Measurements from ENCODE around the gene ANKMY2. TPM values are rescaled to one million over a fixed set of nuclear protein-coding genes. Genes with fewer than 3 reads are reported as not detected.

Gene ANKMY2
- total and polyA plus RNA-seq, 10 donors, result 4.6 to 19.9 (median 11.4) TPM

DNA sequence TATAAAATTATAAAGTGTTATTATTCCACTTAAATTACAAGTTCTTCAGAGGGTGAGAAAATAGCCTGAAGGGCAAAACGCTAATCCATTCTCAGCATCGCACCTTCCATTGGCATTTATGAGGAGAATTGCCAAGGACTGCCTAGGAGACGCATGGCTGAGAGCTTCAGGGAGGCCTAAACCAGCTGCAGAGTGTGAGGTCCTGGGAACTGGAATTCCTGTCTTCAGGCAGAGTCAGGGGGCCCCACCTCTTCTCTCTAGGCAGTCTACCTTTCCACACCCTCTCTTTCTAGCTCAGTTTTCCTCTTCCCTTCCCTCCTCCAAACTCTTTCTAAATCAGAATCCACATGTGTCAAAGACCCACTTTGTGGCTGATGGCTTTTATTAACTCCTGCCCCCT lies 83.6 kb downstream of the ANKMY2 start:
- Histone ChIP-seq H3K27me3 (replicated peaks in 1 of 7) (no peaks in the 10 kb centered on the region), H3K4me3 (no peak overlapping the region), H3K9me3 (no peaks in the 10 kb centered on the region), H3K27ac (no peak overlapping the region), H3K4me1 (peaks cover 0 to 23% (median 12%) of the 10 kb centered on the region in 6 donors), H3K36me3 (no peaks in the 10 kb centered on the region)
- DNase-seq, result no peak
- 91 to 98% (median 96%) methylated on average over 3 of the region's 3 CpGs for WGBS, 5 donors
- TF ChIP-seq POLR2A (IDR thresholded peaks at IDR 0.05) (no peak), POLR2AphosphoS5 (IDR thresholded peaks at IDR 0.05) (no peak)
- TF ChIP-seq, protein P1, sequence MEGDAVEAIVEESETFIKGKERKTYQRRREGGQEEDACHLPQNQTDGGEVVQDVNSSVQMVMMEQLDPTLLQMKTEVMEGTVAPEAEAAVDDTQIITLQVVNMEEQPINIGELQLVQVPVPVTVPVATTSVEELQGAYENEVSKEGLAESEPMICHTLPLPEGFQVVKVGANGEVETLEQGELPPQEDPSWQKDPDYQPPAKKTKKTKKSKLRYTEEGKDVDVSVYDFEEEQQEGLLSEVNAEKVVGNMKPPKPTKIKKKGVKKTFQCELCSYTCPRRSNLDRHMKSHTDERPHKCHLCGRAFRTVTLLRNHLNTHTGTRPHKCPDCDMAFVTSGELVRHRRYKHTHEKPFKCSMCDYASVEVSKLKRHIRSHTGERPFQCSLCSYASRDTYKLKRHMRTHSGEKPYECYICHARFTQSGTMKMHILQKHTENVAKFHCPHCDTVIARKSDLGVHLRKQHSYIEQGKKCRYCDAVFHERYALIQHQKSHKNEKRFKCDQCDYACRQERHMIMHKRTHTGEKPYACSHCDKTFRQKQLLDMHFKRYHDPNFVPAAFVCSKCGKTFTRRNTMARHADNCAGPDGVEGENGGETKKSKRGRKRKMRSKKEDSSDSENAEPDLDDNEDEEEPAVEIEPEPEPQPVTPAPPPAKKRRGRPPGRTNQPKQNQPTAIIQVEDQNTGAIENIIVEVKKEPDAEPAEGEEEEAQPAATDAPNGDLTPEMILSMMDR (IDR thresholded peaks at IDR 0.05 in 8 of 11, conservative IDR thresholded peaks at IDR 0.05 in 3 of 11), result no peak
- intact Hi-C loops (cut with DNase I; ENCODE audit: low total_unique reads), result no loop called here

DNA sequence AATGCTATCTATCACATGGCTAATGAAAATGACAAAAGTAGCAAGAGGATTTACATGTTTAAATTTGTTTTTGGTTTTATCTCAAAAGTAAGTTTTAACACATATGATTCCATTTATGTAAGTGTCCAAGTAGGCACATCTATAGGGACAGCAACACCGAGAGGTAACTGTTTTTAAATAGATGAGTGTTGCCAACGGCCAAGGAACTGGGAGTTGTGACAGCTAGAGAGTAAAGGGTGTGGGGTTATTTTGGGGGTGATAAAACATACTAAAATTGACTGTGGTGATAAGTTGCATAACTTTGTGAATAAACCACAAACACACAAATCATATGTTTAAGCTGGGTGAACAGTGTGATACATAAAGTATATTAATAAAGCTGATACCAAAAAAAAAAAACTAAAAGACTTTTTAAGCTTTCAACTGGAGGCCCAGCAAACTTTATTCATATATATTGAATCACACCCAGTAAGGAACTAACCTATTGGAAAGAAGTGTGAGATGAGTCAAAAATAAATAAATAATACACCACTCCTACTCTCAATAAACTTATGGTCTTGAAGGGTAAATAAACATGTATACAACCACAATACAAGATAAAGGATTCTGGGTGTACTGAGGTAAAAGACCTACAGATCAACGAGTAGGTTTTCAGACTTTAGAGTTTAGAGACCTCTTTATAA lies 85.9 kb downstream of the ANKMY2 start:
- WGBS, 5 donors, result 56 to 86% (median 68%) methylated on average over 3 of the region's 3 CpGs
- H3K4me1 ChIP-seq, result peaks cover 0 to 18% (median 9%) of the 10 kb centered on the region in 6 donors

DNA sequence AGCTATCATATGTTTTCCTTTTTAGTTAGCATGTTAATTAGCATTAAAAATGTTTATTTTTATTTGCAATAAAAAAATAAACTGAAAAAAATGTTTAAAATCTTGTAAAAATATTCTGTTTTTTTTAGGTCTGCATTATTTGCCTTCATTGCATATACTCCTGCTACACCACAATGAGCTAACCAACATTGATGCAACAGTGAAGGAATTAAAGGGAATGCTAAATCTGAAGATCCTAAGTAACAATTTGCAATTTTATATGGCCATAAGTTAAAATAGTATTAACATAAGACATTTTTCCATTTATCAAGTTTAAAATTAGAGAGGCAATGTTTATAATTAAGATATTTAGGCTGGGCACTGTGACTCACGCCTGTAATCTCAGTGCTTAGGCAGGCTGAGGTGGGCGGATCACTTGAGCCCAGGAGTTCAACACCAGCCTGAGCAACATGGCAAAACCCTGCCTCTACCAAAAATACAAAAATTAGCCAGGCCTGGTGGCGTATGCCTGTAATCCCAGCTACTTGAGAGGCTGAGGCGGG lies 86.7 kb downstream of the ANKMY2 start:
- no peaks in the 10 kb centered on the region for H3K9me3 ChIP-seq
- intact Hi-C loops (cut with DNase I; ENCODE audit: low total_unique reads), result no loop called here
- WGBS, 5 donors, result 86 to 98% (median 96%) methylated on average over 4 of the region's 4 CpGs
- no peaks in the 10 kb centered on the region for H3K36me3 ChIP-seq
- peaks cover 0 to 11% (median 5%) of the 10 kb centered on the region in 6 donors for H3K4me1 ChIP-seq
- no peak overlapping the region for H3K27ac ChIP-seq
- no peak for DNase-seq
- H3K4me3 ChIP-seq, result no peak overlapping the region
- H3K27me3 ChIP-seq (replicated peaks in 1 of 7), result no peaks in the 10 kb centered on the region
- TF ChIP-seq POLR2AphosphoS5 (IDR thresholded peaks at IDR 0.05), result no peak
- TF ChIP-seq POLR2A (IDR thresholded peaks at IDR 0.05), result no peak

More for the DNA sequence above, 85.9 kb downstream of the ANKMY2 start:
- no peak overlapping the region for H3K4me3 ChIP-seq
- H3K27ac ChIP-seq, result no peak overlapping the region
- no peak for DNase-seq
- no peaks in the 10 kb centered on the region for H3K27me3 ChIP-seq (replicated peaks in 1 of 7)
- no peaks in the 10 kb centered on the region for H3K36me3 ChIP-seq
- H3K9me3 ChIP-seq, result no peaks in the 10 kb centered on the region
- intact Hi-C loops (cut with DNase I; ENCODE audit: low total_unique reads), result no loop called here
- TF ChIP-seq POLR2A (IDR thresholded peaks at IDR 0.05) (no peak), POLR2AphosphoS5 (IDR thresholded peaks at IDR 0.05) (no peak)
- TF ChIP-seq, protein P1 (IDR thresholded peaks at IDR 0.05 in 8 of 11, conservative IDR thresholded peaks at IDR 0.05 in 3 of 11), result no peak

DNA sequence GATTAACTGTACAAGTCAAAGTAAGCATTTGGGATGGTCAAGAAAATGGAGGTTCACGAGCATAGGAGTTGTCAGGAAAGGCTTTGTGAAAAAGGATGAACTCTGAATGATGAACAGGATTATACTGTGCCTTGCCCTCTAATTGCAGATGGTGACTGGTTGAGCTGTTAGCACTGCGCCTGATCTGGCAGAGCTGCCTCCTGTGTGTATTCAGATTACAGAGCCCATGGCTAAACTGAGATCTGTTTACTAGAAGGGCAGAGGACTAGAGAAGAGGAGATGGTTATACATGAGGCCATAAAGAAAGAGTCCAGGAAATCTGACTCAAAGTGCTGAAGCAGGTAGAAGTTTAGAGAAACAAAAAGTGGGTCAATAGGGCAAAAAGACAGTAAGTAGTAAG lies 89.2 kb downstream of the ANKMY2 start:
- no peaks in the 10 kb centered on the region for H3K9me3 ChIP-seq
- H3K27ac ChIP-seq, result no peak overlapping the region
- intact Hi-C loops (cut with DNase I; ENCODE audit: low total_unique reads), result no loop called here
- no peaks in the 10 kb centered on the region for H3K36me3 ChIP-seq
- no peaks in the 10 kb centered on the region for H3K4me1 ChIP-seq
- WGBS, 5 donors, result 61 to 96% (median 79%) methylated on average over 2 of the region's 2 CpGs
- TF ChIP-seq POLR2AphosphoS5 (IDR thresholded peaks at IDR 0.05), result no peak
- H3K4me3 ChIP-seq, result no peak overlapping the region
- no peaks in the 10 kb centered on the region for H3K27me3 ChIP-seq (replicated peaks in 1 of 7)
- DNase-seq, result no peak

DNA sequence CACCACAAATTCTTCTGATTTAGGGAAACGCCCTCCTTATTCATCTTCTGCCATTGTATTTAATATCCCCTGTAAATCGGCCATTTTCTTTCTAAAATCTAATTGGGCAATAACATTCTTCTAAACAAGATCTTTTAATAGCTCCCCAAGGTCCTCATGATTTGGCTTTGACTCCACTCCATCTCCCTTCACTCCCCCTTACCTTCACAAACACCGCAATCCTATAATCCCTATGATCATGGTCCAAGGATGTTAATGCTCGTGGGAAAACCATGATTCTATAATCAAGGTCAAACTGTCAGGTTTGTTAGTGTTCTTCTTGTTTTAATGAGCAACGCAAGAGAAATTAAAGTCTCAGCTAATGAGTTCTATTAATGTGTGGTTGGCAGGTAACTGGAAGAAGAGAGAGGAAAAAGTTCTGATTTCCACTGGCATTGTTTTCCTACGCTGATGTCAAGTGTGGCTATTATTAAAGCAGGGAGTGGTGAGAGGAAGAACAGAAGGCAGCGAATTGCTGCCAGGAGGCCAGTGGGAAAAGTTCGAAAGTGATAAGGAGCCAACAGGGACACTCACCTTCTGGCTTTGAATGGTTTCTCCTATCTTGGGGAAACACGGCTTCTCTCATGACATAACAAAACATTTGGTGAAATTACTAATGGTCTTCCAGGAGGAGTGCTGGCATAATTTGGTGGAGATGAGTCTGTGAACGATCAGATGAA lies 90.9 kb downstream of the ANKMY2 start:
- Histone ChIP-seq H3K9me3 (no peaks in the 10 kb centered on the region), H3K36me3 (no peaks in the 10 kb centered on the region), H3K27me3 (replicated peaks in 1 of 7) (no peaks in the 10 kb centered on the region), H3K4me1 (no peaks in the 10 kb centered on the region), H3K4me3 (no peak overlapping the region), H3K27ac (no peak overlapping the region)
- no peak for DNase-seq
- intact Hi-C loops (cut with DNase I; ENCODE audit: low total_unique reads), result no loop called here
- TF ChIP-seq POLR2AphosphoS5 (IDR thresholded peaks at IDR 0.05), result no peak
- no peak for TF ChIP-seq POLR2A (IDR thresholded peaks at IDR 0.05)
- TF ChIP-seq, protein P1 (IDR thresholded peaks at IDR 0.05 in 8 of 11, conservative IDR thresholded peaks at IDR 0.05 in 3 of 11), result no peak
- 75 to 83% (median 80%) methylated on average over 10 of the region's 10 CpGs for WGBS, 5 donors

Measured in spleen (tissue), 11 donors.